Mononuclear cell (primary cell): ENCODE results near the gene EIF3K. TPM values are rescaled to one million over a fixed set of nuclear protein-coding genes. Genes with fewer than 3 reads are reported as not detected.

ENCODE experiments used
- total RNA-seq: library from RNA; depleted of rRNA; stranded (reverse); fragments of >200 nt; gene quantifications from one replicate; pipeline ENCODE4 v1.2.3, GENCODE V29; 2012

The EIF3K gene
- total RNA-seq, 1 donor = 517 TPM

Other genes with a start within 250 kb of the EIF3K start
- 88.1 TPM for gene PSMD8, start 244.6 kb upstream of the EIF3K start, total RNA-seq
- gene GGN, start 231.2 kb upstream of the EIF3K start, total RNA-seq = not detected
- gene SPRED3, start 230.5 kb upstream of the EIF3K start, total RNA-seq = 0.10 TPM
- gene FAM98C, start 216.1 kb upstream of the EIF3K start, total RNA-seq = 11.6 TPM
- 19.3 TPM for gene RASGRP4, start 193.0 kb upstream of the EIF3K start, total RNA-seq
- gene RYR1, start 185.5 kb upstream of the EIF3K start, total RNA-seq = 0.10 TPM
- gene MAP4K1, start 1.2 kb upstream of the EIF3K start, total RNA-seq = 29.1 TPM
- gene ACTN4, start 28.5 kb downstream of the EIF3K start, total RNA-seq = 59.0 TPM
- gene CAPN12, start 125.3 kb downstream of the EIF3K start, total RNA-seq = 1.8 TPM
- gene LGALS7, start 154.3 kb downstream of the EIF3K start, total RNA-seq = not detected
- gene LGALS7B, start 170.0 kb downstream of the EIF3K start, total RNA-seq = not detected
- 0.21 TPM for gene LGALS4, start 193.8 kb downstream of the EIF3K start, total RNA-seq
- gene ECH1, start 212.6 kb downstream of the EIF3K start, total RNA-seq = 14.3 TPM
- 304 TPM for gene HNRNPL, start 230.8 kb downstream of the EIF3K start, total RNA-seq